Panc1 (cell line): ENCODE data around the gene C6orf132.

ENCODE experiments used
- CTCF ChIP-seq: fragments of 450-650 bp; IDR thresholded peaks from 2 replicates; pipeline ENCODE4 v1.5.1; 2017; ENCODE audit warnings: mild to moderate bottlenecking
- POLR2AphosphoS5 ChIP-seq: IDR thresholded peaks from 2 replicates; pipeline ENCODE4 v1.6.1; 2012; ENCODE audit warnings: mild to moderate bottlenecking, low read depth, low read length, moderate library complexity

- TF ChIP-seq CTCF (no peak), POLR2AphosphoS5 (no peak)
These were observed 7.3 kb downstream of the C6orf132 start for GRCh38 chr6:42135161-42135560.
